ENCODE results near the gene KATNB1. TPM values are rescaled to one million over a fixed set of nuclear protein-coding genes. Genes with fewer than 3 reads are reported as not detected.

The KATNB1 gene
- total and polyA plus RNA-seq, 12 donors = 9.0 to 15.1 (median 11.0) TPM

DNA sequence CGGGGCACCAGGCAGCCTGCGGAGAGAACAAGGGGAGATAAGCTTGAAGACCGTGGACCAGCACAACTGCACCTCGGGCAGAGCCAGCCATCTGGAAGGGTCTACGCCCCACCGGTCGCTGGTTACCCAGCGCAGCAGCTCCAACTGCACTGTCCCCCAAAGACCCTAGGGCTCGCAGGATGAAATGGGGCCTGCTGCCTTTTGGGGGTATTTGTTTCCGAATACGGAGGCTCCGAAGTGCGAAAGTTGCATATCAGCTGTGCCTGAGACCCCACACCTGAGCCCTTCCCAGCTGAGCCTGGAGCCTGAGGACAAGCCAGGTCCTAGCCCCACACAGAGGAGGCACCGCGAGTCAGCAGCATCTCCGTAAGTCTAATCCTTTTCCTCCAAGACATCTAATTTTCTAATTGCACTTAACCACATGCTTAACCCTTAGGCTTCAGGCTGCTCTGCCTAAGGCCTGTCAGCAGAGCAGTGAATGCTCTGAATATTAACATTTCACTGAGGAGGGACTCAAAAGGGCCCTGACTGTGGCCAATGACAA, 62.8 kb downstream of the KATNB1 start:
- TF ChIP-seq, protein P1, sequence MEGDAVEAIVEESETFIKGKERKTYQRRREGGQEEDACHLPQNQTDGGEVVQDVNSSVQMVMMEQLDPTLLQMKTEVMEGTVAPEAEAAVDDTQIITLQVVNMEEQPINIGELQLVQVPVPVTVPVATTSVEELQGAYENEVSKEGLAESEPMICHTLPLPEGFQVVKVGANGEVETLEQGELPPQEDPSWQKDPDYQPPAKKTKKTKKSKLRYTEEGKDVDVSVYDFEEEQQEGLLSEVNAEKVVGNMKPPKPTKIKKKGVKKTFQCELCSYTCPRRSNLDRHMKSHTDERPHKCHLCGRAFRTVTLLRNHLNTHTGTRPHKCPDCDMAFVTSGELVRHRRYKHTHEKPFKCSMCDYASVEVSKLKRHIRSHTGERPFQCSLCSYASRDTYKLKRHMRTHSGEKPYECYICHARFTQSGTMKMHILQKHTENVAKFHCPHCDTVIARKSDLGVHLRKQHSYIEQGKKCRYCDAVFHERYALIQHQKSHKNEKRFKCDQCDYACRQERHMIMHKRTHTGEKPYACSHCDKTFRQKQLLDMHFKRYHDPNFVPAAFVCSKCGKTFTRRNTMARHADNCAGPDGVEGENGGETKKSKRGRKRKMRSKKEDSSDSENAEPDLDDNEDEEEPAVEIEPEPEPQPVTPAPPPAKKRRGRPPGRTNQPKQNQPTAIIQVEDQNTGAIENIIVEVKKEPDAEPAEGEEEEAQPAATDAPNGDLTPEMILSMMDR (IDR thresholded peaks at IDR 0.05) = no peak
- WGBS, 2 donors = 84 to 85% methylated on average over 16 of the region's 16 CpGs
- no peak for DNase-seq
- Histone ChIP-seq H3K4me1 (peaks cover 32 to 76% (median 68%) of the 10 kb centered on the region in 9 donors), H3K27me3 (peaks cover 0 to 17% (median 0%) of the 10 kb centered on the region in 7 donors), H3K4me3 (peak overlapping the region in 6 of 10 donors; percentile 8 to 28 (median 24)), H3K9me3 (no peaks in the 10 kb centered on the region), H3K36me3 (peaks cover 0 to 46% (median 29%) of the 10 kb centered on the region in 9 donors), H3K27ac (peak overlapping the region in 9 of 10 donors; percentile 39 to 99 (median 62))
- intact Hi-C loops (cut with DNase I) = loop anchor here in 4 of 10 donors (5.0 to 10.0 kb wide), 2 partner anchors 64 to 66 kb away; no protein-coding TSS in a partner anchor
- ATAC-seq = no peak

DNA sequence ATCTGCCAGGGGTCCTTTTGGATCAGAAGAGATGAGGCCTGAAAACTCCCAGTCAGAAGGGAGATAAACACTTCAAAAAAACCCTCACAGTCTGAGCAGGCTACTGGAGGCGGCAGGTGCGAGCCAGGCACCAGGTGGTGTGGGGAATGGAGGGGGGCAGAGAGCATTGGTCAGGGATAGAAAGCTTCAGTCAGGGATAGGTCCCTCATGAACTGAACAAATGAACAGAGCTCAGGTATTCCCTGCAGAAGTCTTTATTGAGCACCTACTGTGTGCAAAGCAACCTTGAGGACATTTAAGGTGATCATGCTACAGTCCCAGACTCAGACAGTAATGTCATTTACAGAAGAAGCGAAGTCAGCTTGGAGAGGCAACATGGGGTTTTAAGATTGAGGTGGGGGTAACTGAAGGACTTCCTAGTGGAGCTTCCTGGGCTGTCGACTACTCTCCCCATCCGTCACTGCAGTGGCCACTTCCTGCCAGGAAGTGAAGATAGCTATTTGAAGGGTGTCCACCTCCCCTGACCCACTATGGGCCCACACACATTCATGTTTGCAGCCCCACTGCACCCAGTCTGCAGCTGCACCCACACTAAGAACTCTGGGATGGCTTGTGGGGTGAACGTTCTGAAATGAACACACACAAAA, 63.5 kb downstream of the KATNB1 start:
- DNase-seq = no peak
- WGBS, 2 donors = 64 to 70% methylated on average over 6 of the region's 6 CpGs
- Histone ChIP-seq H3K9me3 (no peaks in the 10 kb centered on the region), H3K4me1 (peaks cover 34 to 83% (median 75%) of the 10 kb centered on the region in 9 donors), H3K4me3 (peak overlapping the region in 2 of 10 donors; percentile 67 to 80), H3K27me3 (peaks cover 0 to 17% (median 0%) of the 10 kb centered on the region in 7 donors), H3K27ac (peak overlapping the region in 8 of 10 donors; percentile 94 to 99 (median 98)), H3K36me3 (peaks cover 0 to 39% (median 22%) of the 10 kb centered on the region in 9 donors)
- no peak for ATAC-seq
- intact Hi-C loops (cut with DNase I) = loop anchor here in 4 of 10 donors (5.0 to 10.0 kb wide), 2 partner anchors 63 to 66 kb away; no protein-coding TSS in a partner anchor
- TF ChIP-seq, protein P1 (IDR thresholded peaks at IDR 0.05) = no peak

DNA sequence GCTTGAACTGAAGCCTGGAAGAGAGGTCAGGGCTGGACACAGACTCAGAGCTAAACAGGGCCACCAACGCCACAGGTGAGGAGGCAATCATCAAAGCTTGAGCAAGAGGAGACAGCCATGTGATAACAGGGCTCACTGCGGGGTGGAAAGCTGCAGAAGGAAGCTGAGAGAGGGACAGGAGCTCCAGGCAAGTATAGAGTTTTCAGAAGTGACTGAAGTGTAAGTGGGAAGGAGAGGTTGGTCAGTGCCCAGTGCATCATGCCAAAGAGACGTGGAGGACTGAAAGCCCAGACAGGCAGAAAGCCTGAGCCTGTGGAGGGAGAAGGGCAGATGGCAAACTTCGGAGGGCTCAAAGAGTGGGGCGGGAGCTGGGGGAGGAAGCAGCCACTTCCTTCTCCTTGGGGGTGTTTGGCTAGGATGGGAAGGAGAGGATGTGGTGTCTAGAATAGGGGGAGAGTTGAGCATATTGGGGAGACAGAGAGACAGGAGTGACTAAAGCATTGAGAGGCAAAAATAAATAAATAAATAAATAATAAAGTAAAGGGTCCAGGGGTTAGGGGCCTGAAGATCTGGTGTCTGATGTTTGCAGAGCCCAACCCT, 64.1 kb downstream of the KATNB1 start:
- peaks cover 0 to 17% (median 0%) of the 10 kb centered on the region in 7 donors for H3K27me3 ChIP-seq
- peak overlapping the region in 6 of 10 donors; percentile 65 to 85 (median 74) for H3K4me3 ChIP-seq
- H3K27ac ChIP-seq = peak overlapping the region in 9 of 10 donors; percentile 94 to 99 (median 97)
- H3K9me3 ChIP-seq = no peaks in the 10 kb centered on the region
- ATAC-seq = no peak
- peaks cover 0 to 33% (median 16%) of the 10 kb centered on the region in 9 donors for H3K36me3 ChIP-seq
- peaks cover 34 to 90% (median 80%) of the 10 kb centered on the region in 9 donors for H3K4me1 ChIP-seq
- intact Hi-C loops (cut with DNase I) = loop anchor here (1.0 to 10.0 kb wide), 6 partner anchors 42 to 203 kb away; partner anchors contain the start of genes USB1 (in 1 of the 10) and ZNF319 (in 1 of the 10)
- 43 to 49% methylated on average over 5 of the region's 5 CpGs for whole genome bisulfite sequencing, 2 donors
- TF ChIP-seq, protein P1 (IDR thresholded peaks at IDR 0.05) = no peak
- no peak for DNase-seq
